ENCODE measurements around the gene ALX4. TPM values are rescaled to one million over a fixed set of nuclear protein-coding genes. Genes with fewer than 3 reads are reported as not detected.

ALX4 gene
- total and polyA plus RNA-seq, 2 of the 8 experiments (the other 6 are each of a cell fraction or from before 2014, with no cell fraction given), result not detected

DNA sequence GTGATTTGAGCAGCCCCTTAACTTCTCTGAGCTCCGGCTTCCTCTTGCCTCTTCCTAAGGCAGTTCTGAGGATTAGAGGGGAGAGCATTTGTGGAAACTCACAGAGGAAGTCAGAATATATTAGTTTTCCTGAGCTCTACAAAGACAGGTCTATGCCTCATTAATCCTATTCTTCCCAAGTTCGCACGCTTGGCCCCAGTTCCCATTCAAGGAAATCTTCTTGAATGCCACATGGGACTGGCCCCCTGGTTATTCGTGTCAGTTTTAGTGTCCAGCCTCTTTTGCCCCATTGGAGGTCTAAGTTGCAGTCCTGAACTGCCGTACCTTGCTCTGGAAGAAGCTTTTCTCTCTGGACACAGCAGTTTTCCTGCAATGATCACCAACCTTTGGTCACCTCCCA is 37.6 kb upstream of the ALX4 start:
- Histone ChIP-seq H4K8ac (ENCODE audit: extremely low read depth, insufficient read depth, low read length) (no peak overlapping the region), H2AFZ (ENCODE audit: low read length) (no peak overlapping the region), H3K4me3 (ENCODE audit: extremely low read depth in 1 of 4, insufficient read depth in 2 of 4, low read depth in 3 of 4, low read length in 4 of 4) (no peak overlapping the region), H3K23me2 (ENCODE audit: low read depth, low read length) (no peaks in the 10 kb centered on the region), H2BK20ac (ENCODE audit: low read length) (no peak overlapping the region), H3K18ac (ENCODE audit: extremely low read depth, low read length) (no peak overlapping the region), H4K5ac (ENCODE audit: insufficient read length, low read depth, low read length) (no peak overlapping the region), H2BK12ac (ENCODE audit: low read depth, low read length) (no peak overlapping the region), H3K27ac (ENCODE audit: low read depth, low read length) (no peak overlapping the region), H3K4ac (replicated peaks; ENCODE audit: insufficient read length, low read depth, low read length) (no peak overlapping the region), H4K91ac (replicated peaks; ENCODE audit: insufficient read length, low read length) (no peak overlapping the region), H4K20me1 (replicated peaks in 1 of 2; ENCODE audit: control insufficient read depth in 1 of 2, insufficient read depth in 2 of 2, low read length in 2 of 2) (no peaks in the 10 kb centered on the region), H3K9ac (replicated peaks in 1 of 4; ENCODE audit: extremely low read depth in 1 of 4, low read depth in 3 of 4, low read length in 3 of 4) (no peak overlapping the region), H2BK5ac (ENCODE audit: low read depth, low read length) (no peak overlapping the region), H3K79me2 (ENCODE audit: control insufficient read depth in 1 of 2, insufficient read depth in 2 of 2, low read length in 2 of 2) (no peaks in the 10 kb centered on the region), H3K56ac (replicated peaks; ENCODE audit: insufficient read length, low read depth, low read length) (no peak overlapping the region), H3K9me3 (ENCODE audit: insufficient read depth in 2 of 2, low read depth in 1 of 2, low read length in 1 of 2) (no peaks in the 10 kb centered on the region), H3K4me1 (replicated peaks in 1 of 4; ENCODE audit: control insufficient read depth in 3 of 4, insufficient read depth in 4 of 4, low read length in 3 of 4) (no peaks in the 10 kb centered on the region; a peak in 1 of 7 replicates), H2AK5ac (ENCODE audit: low read depth, low read length) (no peak overlapping the region), H3K14ac (ENCODE audit: insufficient read length) (no peak overlapping the region), H3K27me3 (replicated peaks in 1 of 4; ENCODE audit: control insufficient read depth in 3 of 4, extremely low read depth in 1 of 4, insufficient read depth in 3 of 4, low read length in 3 of 4) (peaks cover 0 to 2% (median 0%) of the 10 kb centered on the region in 4 experiments; a peak in 2 of 7 replicates), H2BK15ac (ENCODE audit: low read length) (no peak overlapping the region), H3K23ac (ENCODE audit: insufficient read length) (no peak overlapping the region), H3K4me2 (ENCODE audit: insufficient read depth in 1 of 2, low read depth in 2 of 2, low read length in 2 of 2) (no peak overlapping the region), H2BK120ac (replicated peaks; ENCODE audit: low read depth, low read length) (no peak overlapping the region), H3K79me1 (ENCODE audit: low read depth, low read length) (no peaks in the 10 kb centered on the region), H3K36me3 (ENCODE audit: control insufficient read depth in 2 of 4, insufficient read depth in 4 of 4, low read length in 3 of 4) (no peaks in the 10 kb centered on the region)
- 89% methylated on average over 5 of the region's 5 CpGs; no CpG with 5 or more reads in 1 of the 2 experiments for WGBS, 2 experiments (ENCODE audit: extremely low coverage in 1 of 2, insufficient coverage in 1 of 2, insufficient read length in 1 of 2, insufficient replicate concordance in 2 of 2, low coverage in 1 of 2, low lambda C conversion rate in 2 of 2, missing lambda C conversion rate in 1 of 2)
- ChIA-PET CTCF (ENCODE audit: partially characterized antibody) (interaction anchor here (0.7 to 2.4 kb wide), 11 partner anchors 8 to 214 kb away, joined by 3 to 8 read pairs (median 3); no protein-coding TSS in a partner anchor), POLR2A (ENCODE audit: partially characterized antibody) (no interaction called here)
- FAIRE-seq (no peak), DNase-seq (ENCODE audit: low read depth in 1 of 2, low spot score in 2 of 2) (no peak)
- TF ChIP-seq KDM5A (IDR thresholded peaks at IDR 0.05; ENCODE audit: low read length) (no peak), RFX5 (IDR thresholded peaks at IDR 0.05; ENCODE audit: borderline replicate concordance, low read depth, low read length) (no peak), KDM1A (IDR thresholded peaks at IDR 0.05; ENCODE audit: borderline replicate concordance, low read length) (no peak), GTF2F1 (IDR thresholded peaks at IDR 0.05; ENCODE audit: borderline replicate concordance, low read depth, low read length) (no peak), POLR2AphosphoS5 (IDR thresholded peaks at IDR 0.05; ENCODE audit: low read depth, low read length) (no peak), SUZ12 (IDR thresholded peaks at IDR 0.05; ENCODE audit: low read length) (no peak), SAP30 (IDR thresholded peaks at IDR 0.05; ENCODE audit: insufficient read depth, insufficient replicate concordance, low read length) (no peak), SRF (IDR thresholded peaks at IDR 0.05; ENCODE audit: low read depth, low read length) (no peak), RNF2 (IDR thresholded peaks at IDR 0.05; ENCODE audit: borderline replicate concordance, low read depth, low read length, missing control alignments, poor library complexity, severe bottlenecking) (no peak), CTBP2 (IDR thresholded peaks at IDR 0.05; ENCODE audit: borderline replicate concordance, insufficient read depth, insufficient read length, low read length) (no peak), HDAC2 (IDR thresholded peaks at IDR 0.05; ENCODE audit: borderline replicate concordance in 1 of 2, low read depth in 2 of 2, low read length in 2 of 2) (no peak), BCL11A (IDR thresholded peaks at IDR 0.05; ENCODE audit: low read depth in 2 of 2, low read length in 2 of 2) (no peak), CBX5 (IDR thresholded peaks at IDR 0.05; ENCODE audit: low read depth, low read length) (no peak), MAFK (IDR thresholded peaks at IDR 0.05; ENCODE audit: low read depth, low read length) (no peak)
